K562 (cell line): ENCODE data around the gene CDCA7. TPM values are rescaled to one million over a fixed set of nuclear protein-coding genes. Genes with fewer than 3 reads are reported as not detected.

Experiments used
- DACH1 ChIP-seq: fragments of 450-650 bp; IDR thresholded peaks from 2 replicates; pipeline ENCODE4 v1.6.1; 2018; ENCODE audit not compliant: partially characterized antibody
- FOXK1 ChIP-seq: sonication (generic); formaldehyde crosslinking; IDR thresholded peaks from 2 replicates; pipeline ENCODE4 v1.8.0; 2022; ENCODE audit warnings: missing genetic modification reagents, mild to moderate bottlenecking, borderline replicate concordance
- MBD2 ChIP-seq: sonication (generic); IDR thresholded peaks from 2 replicates; pipeline ENCODE4 v1.6.1; 2016; ENCODE audit warnings: low read depth, borderline replicate concordance
- MCM7 ChIP-seq, 2 experiments: fragments of 450-650 bp; IDR thresholded peaks; 2 replicates each; pipeline ENCODE4 v1.6.1; 2016 to 2018
- POLR2H ChIP-seq: IDR thresholded peaks from 2 replicates; pipeline ENCODE4 v1.6.1; 2016; ENCODE audit warnings: missing genetic modification characterization, low read depth, mild to moderate bottlenecking, control low read depth, missing compliant biosample characterization, moderate library complexity
- PRPF4 ChIP-seq: fragments of 200-400 bp; formaldehyde crosslinking; IDR thresholded peaks from one replicate; pipeline ENCODE4 v1.6.1; 2017; ENCODE audit warnings: low read length, low read depth, mild to moderate bottlenecking; ENCODE audit not compliant: insufficient read depth, poor library complexity, severe bottlenecking
- RBBP5 ChIP-seq: fragments of 200-600 bp; sonication (generic); IDR thresholded peaks from 2 replicates; pipeline ENCODE4 v1.6.1; 2012; ENCODE audit warnings: borderline replicate concordance, mild to moderate bottlenecking, low read length, control low read depth, inconsistent platforms; ENCODE audit not compliant: insufficient read depth, poor library complexity, severe bottlenecking
- STAG1 ChIP-seq: sonication (generic); formaldehyde crosslinking; IDR thresholded peaks from 2 replicates; pipeline ENCODE4 v1.5.0; 2020; ENCODE audit warnings: missing genetic modification reagents, borderline replicate concordance
- TAF1 ChIP-seq: IDR thresholded peaks from 2 replicates; pipeline ENCODE4 v1.6.1; 2011; ENCODE audit warnings: mild to moderate bottlenecking, low read length, moderate library complexity; ENCODE audit not compliant: insufficient read depth, control insufficient read depth, severe bottlenecking; ENCODE audit errors: extremely low read depth
- TEAD2 ChIP-seq: fragments of 450-650 bp; IDR thresholded peaks from 2 replicates; pipeline ENCODE4 v1.6.1; 2016; ENCODE audit warnings: missing genetic modification characterization, control low read depth, missing compliant biosample characterization
- TOE1 ChIP-seq, 2 experiments: fragments of 450-650 bp in 1 of 2; sonication (generic) in 1 of 2; formaldehyde crosslinking in 1 of 2; IDR thresholded peaks; 2 replicates each; pipeline versions ENCODE4 v1.7.1 to v1.8.0; 2016 to 2022; ENCODE audit warnings: borderline replicate concordance in 2 of 2, mild to moderate bottlenecking in 2 of 2, antibody characterized with exemption in 1 of 2, inconsistent platforms in 1 of 2, low read depth in 1 of 2, missing genetic modification reagents in 1 of 2, moderate library complexity in 1 of 2
- ZBTB1 ChIP-seq: sonication (generic); formaldehyde crosslinking; IDR thresholded peaks from 2 replicates; pipeline ENCODE4 v1.8.1; 2023; ENCODE audit warnings: missing genetic modification reagents, low read depth, mild to moderate bottlenecking, borderline replicate concordance
- ZNF77 ChIP-seq: fragments of 250-450 bp; sonication (Bioruptor Pico); IDR thresholded peaks from 2 replicates; pipeline ENCODE4 v1.5.0; 2020
- polyA plus RNA-seq, 8 experiments: library from polyadenylated mRNA; depleted of rRNA in 4 of 8; stranded (reverse) in 5 of 8; unstranded in 3 of 8; fragments of >200 nt; fragmentation: Nextera tagmentation in 2 of 8; fragmentation: Illumina TruSeq in 1 of 8; extraction: Ambion mirVana in 2 of 8; extraction: Trizol in 1 of 8; gene quantifications; 2 replicates each; pipeline versions ENCODE4 v1.2.1 to v1.2.3, GENCODE V29; 2011 to 2014; ENCODE audit warnings: inconsistent platforms in 1 of 8, missing spikeins in 1 of 8
- total RNA-seq, 7 experiments: library from RNA; depleted of rRNA in 6 of 7; stranded (reverse); fragments of >200 nt in 6 of 7; fragmentation: Illumina TruSeq in 2 of 7; extraction: Trizol in 2 of 7; gene quantifications; 2 replicates each; pipeline versions ENCODE4 v1.2.1 to v1.2.3, GENCODE V29; 2011 to 2021; ENCODE audit warnings: low replicate concordance in 1 of 7
- TF ChIP-seq, protein P1 (sequence below): fragments of 250-450 bp; sonication (Bioruptor Pico); IDR thresholded peaks from 2 replicates; pipeline ENCODE4 v1.5.0; 2022; ENCODE audit warnings: mild to moderate bottlenecking
- TF ChIP-seq, protein P2 (sequence below): sonication (generic); formaldehyde crosslinking; IDR thresholded peaks from 2 replicates; pipeline ENCODE4 v1.4.0; 2020; ENCODE audit warnings: mild to moderate bottlenecking, missing genetic modification reagents
- TF ChIP-seq, protein P3 (sequence below): fragments of 250-450 bp; sonication (Bioruptor Pico); IDR thresholded peaks from 2 replicates; pipeline ENCODE4 v1.4.0; 2020; ENCODE audit warnings: borderline replicate concordance
- TF ChIP-seq, protein P4 (sequence below): sonication (generic); formaldehyde crosslinking; IDR thresholded peaks from 2 replicates; pipeline ENCODE4 v1.8.0; 2022; ENCODE audit warnings: missing genetic modification reagents, mild to moderate bottlenecking, borderline replicate concordance
- TF ChIP-seq, protein P5 (sequence below): fragments of 450-650 bp; IDR thresholded peaks from 2 replicates; pipeline ENCODE4 v1.7.0; 2016; ENCODE audit warnings: borderline replicate concordance

The CDCA7 gene
- total and polyA plus RNA-seq, 9 of the 15 experiments (the other 6 are each of a cell fraction or from before 2014, with no cell fraction given): 28.5 to 122 (median 51.0) TPM

DNA sequence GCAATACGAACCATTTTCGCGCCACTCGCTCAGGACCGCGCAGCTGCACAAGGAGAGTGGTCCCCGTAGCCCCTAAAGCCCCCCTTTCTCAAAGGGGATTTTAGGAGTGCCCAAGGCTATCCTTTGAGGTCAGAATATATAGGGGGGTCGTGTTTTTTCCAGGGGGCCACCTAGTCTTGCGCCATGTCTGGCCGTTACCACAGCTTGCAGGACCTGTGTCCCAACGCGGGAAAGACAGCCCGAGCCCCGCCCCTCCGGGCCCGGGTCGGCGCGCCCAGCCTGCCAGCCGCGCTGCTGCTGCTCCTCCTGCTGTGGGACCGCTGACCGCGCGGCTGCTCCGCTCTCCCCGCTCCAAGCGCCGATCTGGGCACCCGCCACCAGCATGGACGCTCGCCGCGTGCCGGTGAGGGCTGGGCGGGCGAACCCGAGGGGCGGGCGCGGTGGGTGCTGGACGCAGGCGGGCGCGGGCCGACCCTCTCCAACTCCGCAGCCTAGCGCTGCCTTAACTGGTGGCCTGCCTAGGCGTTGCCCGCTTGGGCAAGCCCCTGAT is at the start of gene CDCA7 (continued):
- TF ChIP-seq TEAD2 (tag) (no peak), ZNF77 (no peak), MBD2 (peak; percentile 34; the same call in 1 of the 2 replicates), ZBTB1 (CRISPR knock-in tag) (peak; percentile 83), PRPF4 (peak; percentile 90), TAF1 (peak; percentile 80), STAG1 (no peak), DACH1 (no peak), TOE1 (IDR thresholded peaks at IDR 0.05; ENCODE audit: borderline replicate concordance) (peak; percentile 98), TOE1 (CRISPR knock-in tag; IDR thresholded peaks at IDR 0.05; ENCODE audit: borderline replicate concordance, low read depth) (peak; percentile 96; the same call in 1 of the 2 replicates), FOXK1 (peak; percentile 98), POLR2H (no peak), RBBP5 (peak; percentile 66), MCM7 (IDR thresholded peaks at IDR 0.05) (no peak)
- TF ChIP-seq, protein P1, sequence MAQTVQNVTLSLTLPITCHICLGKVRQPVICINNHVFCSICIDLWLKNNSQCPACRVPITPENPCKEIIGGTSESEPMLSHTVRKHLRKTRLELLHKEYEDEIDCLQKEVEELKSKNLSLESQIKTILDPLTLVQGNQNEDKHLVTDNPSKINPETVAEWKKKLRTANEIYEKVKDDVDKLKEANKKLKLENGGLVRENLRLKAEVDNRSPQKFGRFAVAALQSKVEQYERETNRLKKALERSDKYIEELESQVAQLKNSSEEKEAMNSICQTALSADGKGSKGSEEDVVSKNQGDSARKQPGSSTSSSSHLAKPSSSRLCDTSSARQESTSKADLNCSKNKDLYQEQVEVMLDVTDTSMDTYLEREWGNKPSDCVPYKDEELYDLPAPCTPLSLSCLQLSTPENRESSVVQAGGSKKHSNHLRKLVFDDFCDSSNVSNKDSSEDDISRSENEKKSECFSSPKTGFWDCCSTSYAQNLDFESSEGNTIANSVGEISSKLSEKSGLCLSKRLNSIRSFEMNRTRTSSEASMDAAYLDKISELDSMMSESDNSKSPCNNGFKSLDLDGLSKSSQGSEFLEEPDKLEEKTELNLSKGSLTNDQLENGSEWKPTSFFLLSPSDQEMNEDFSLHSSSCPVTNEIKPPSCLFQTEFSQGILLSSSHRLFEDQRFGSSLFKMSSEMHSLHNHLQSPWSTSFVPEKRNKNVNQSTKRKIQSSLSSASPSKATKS (CRISPR knock-in tag): no peak
- TF ChIP-seq, protein P2, sequence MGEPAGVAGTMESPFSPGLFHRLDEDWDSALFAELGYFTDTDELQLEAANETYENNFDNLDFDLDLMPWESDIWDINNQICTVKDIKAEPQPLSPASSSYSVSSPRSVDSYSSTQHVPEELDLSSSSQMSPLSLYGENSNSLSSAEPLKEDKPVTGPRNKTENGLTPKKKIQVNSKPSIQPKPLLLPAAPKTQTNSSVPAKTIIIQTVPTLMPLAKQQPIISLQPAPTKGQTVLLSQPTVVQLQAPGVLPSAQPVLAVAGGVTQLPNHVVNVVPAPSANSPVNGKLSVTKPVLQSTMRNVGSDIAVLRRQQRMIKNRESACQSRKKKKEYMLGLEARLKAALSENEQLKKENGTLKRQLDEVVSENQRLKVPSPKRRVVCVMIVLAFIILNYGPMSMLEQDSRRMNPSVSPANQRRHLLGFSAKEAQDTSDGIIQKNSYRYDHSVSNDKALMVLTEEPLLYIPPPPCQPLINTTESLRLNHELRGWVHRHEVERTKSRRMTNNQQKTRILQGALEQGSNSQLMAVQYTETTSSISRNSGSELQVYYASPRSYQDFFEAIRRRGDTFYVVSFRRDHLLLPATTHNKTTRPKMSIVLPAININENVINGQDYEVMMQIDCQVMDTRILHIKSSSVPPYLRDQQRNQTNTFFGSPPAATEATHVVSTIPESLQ (CRISPR knock-in tag): peak; percentile 98
- TF ChIP-seq, protein P3, sequence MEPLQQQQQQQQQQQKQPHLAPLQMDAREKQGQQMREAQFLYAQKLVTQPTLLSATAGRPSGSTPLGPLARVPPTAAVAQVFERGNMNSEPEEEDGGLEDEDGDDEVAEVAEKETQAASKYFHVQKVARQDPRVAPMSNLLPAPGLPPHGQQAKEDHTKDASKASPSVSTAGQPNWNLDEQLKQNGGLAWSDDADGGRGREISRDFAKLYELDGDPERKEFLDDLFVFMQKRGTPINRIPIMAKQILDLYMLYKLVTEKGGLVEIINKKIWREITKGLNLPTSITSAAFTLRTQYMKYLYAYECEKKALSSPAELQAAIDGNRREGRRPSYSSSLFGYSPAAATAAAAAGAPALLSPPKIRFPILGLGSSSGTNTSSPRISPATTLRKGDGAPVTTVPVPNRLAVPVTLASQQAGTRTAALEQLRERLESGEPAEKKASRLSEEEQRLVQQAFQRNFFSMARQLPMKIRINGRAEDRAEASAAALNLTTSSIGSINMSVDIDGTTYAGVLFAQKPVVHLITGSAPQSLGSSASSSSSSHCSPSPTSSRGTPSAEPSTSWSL (CRISPR knock-in tag): no peak
- TF ChIP-seq, protein P4, sequence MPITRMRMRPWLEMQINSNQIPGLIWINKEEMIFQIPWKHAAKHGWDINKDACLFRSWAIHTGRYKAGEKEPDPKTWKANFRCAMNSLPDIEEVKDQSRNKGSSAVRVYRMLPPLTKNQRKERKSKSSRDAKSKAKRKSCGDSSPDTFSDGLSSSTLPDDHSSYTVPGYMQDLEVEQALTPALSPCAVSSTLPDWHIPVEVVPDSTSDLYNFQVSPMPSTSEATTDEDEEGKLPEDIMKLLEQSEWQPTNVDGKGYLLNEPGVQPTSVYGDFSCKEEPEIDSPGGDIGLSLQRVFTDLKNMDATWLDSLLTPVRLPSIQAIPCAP (CRISPR knock-in tag): peak; percentile 98
- TF ChIP-seq, protein P5, sequence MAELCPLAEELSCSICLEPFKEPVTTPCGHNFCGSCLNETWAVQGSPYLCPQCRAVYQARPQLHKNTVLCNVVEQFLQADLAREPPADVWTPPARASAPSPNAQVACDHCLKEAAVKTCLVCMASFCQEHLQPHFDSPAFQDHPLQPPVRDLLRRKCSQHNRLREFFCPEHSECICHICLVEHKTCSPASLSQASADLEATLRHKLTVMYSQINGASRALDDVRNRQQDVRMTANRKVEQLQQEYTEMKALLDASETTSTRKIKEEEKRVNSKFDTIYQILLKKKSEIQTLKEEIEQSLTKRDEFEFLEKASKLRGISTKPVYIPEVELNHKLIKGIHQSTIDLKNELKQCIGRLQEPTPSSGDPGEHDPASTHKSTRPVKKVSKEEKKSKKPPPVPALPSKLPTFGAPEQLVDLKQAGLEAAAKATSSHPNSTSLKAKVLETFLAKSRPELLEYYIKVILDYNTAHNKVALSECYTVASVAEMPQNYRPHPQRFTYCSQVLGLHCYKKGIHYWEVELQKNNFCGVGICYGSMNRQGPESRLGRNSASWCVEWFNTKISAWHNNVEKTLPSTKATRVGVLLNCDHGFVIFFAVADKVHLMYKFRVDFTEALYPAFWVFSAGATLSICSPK: no peak
